Testis (tissue), 3 donors: ENCODE measurements around the gene MSANTD7. TPM values are rescaled to one million over a fixed set of nuclear protein-coding genes. Genes with fewer than 3 reads are reported as not detected.

ENCODE experiments used
- DNase-seq: peaks from one replicate; pipeline ENCODE4 v3.0.0-alpha.2; 2019
- H3K27ac ChIP-seq, 2 donors: fragments of 200-600 bp; sonication (generic); one replicate each; pipeline ENCODE4 v1.5.1; 2019
- H3K27me3 ChIP-seq: fragments of 200-600 bp; sonication (generic); one replicate; pipeline ENCODE4 v1.5.1; 2019
- H3K36me3 ChIP-seq: fragments of 200-600 bp; sonication (generic); one replicate; pipeline ENCODE4 v1.5.1; 2017; ENCODE audit warnings: low read depth; ENCODE audit errors: missing control alignments
- H3K4me1 ChIP-seq: fragments of 200-600 bp; sonication (generic); one replicate; pipeline ENCODE4 v1.5.1; 2019
- H3K4me3 ChIP-seq, 2 donors: fragments of 200-600 bp; sonication (generic); one replicate each; pipeline ENCODE4 v1.5.1; 2017 to 2019
- H3K9me3 ChIP-seq: fragments of 200-600 bp; sonication (generic); one replicate; pipeline ENCODE4 v1.5.1; 2017
- POLR2A ChIP-seq: fragments of 450-650 bp; IDR thresholded peaks from one replicate; pipeline ENCODE4 v1.6.1; 2017; ENCODE audit warnings: antibody characterized with exemption, mild to moderate bottlenecking, moderate library complexity
- WGBS, 2 donors: methylation state at CpG; one replicate each; pipeline ENCODE4 v1.1.5; 2018; 5-methylcytosine and 5-hydroxymethylcytosine counted together
- intact Hi-C: fragments of 100-400 bp; cut with DNase I; formaldehyde crosslinking; loops from one replicate; pipeline ENCODE4 v1.15.1; 2023; ENCODE audit warnings: low total_unique reads
- polyA plus RNA-seq: library from polyadenylated mRNA; stranded (reverse); fragments of 350-450 nt; fragmentation: Illumina TruSeq; extraction: RNeasy Lipid Tissue Mini Kit (QIAGEN cat#74804); gene quantifications from one replicate; pipeline ENCODE4 v1.2.3, GENCODE V29; 2014; ENCODE audit warnings: low read depth, low replicate concordance; ENCODE audit not compliant: insufficient read depth
- total RNA-seq, 2 donors: library from RNA; depleted of rRNA; stranded (reverse); fragments of >200 nt; gene quantifications; one replicate each; pipeline ENCODE4 v1.2.3, GENCODE V29; 2016
- TF ChIP-seq, protein P1 (sequence below), 3 experiments: fragments of 450-650 bp in 2 of 3; fragments of 200-600 bp in 1 of 3; sonication (generic) in 1 of 3; IDR thresholded peaks; one replicate each; pipeline ENCODE4 v1.5.1; 2016 to 2019; ENCODE audit warnings: antibody characterized with exemption in 3 of 3, mild to moderate bottlenecking in 2 of 3, moderate library complexity in 1 of 3

The MSANTD7 gene
- total and polyA plus RNA-seq, 3 donors from 2014 or later: 14.3 to 16.0 (median 15.3) TPM

- 44 to 72% methylated on average over 1 of the region's 1 CpG for WGBS, 2 donors
- no peaks in the 10 kb centered on the region for H3K27me3 ChIP-seq
- DNase-seq: no peak
- no peak for TF ChIP-seq POLR2A
- TF ChIP-seq, protein P1, sequence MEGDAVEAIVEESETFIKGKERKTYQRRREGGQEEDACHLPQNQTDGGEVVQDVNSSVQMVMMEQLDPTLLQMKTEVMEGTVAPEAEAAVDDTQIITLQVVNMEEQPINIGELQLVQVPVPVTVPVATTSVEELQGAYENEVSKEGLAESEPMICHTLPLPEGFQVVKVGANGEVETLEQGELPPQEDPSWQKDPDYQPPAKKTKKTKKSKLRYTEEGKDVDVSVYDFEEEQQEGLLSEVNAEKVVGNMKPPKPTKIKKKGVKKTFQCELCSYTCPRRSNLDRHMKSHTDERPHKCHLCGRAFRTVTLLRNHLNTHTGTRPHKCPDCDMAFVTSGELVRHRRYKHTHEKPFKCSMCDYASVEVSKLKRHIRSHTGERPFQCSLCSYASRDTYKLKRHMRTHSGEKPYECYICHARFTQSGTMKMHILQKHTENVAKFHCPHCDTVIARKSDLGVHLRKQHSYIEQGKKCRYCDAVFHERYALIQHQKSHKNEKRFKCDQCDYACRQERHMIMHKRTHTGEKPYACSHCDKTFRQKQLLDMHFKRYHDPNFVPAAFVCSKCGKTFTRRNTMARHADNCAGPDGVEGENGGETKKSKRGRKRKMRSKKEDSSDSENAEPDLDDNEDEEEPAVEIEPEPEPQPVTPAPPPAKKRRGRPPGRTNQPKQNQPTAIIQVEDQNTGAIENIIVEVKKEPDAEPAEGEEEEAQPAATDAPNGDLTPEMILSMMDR (IDR thresholded peaks at IDR 0.05): no peak
- no peaks in the 10 kb centered on the region for H3K36me3 ChIP-seq
- H3K27ac ChIP-seq: no peak overlapping the region
- intact Hi-C loops: no loop called here
- H3K4me1 ChIP-seq: no peaks in the 10 kb centered on the region
- H3K4me3 ChIP-seq: no peak overlapping the region
- H3K9me3 ChIP-seq: no peaks in the 10 kb centered on the region
Observed at GRCh38 chr10:14803827-14804226, 34.3 kb upstream of the MSANTD7 start.

- Histone ChIP-seq H3K4me1 (no peaks in the 10 kb centered on the region), H3K27me3 (no peaks in the 10 kb centered on the region), H3K27ac (no peak overlapping the region), H3K9me3 (no peaks in the 10 kb centered on the region), H3K4me3 (no peak overlapping the region), H3K36me3 (no peaks in the 10 kb centered on the region)
- 83 to 84% methylated on average over 3 of the region's 3 CpGs for WGBS, 2 donors
- TF ChIP-seq, protein P1 (IDR thresholded peaks at IDR 0.05): no peak
- no peak for TF ChIP-seq POLR2A
- intact Hi-C loops: no loop called here
- no peak for DNase-seq
Observed at GRCh38 chr10:14806318-14806717, 31.8 kb upstream of the MSANTD7 start.

- intact Hi-C loops: no loop called here
- Histone ChIP-seq H3K36me3 (no peaks in the 10 kb centered on the region), H3K27me3 (no peaks in the 10 kb centered on the region), H3K4me3 (no peak overlapping the region), H3K27ac (no peak overlapping the region), H3K9me3 (no peaks in the 10 kb centered on the region), H3K4me1 (no peaks in the 10 kb centered on the region)
- TF ChIP-seq POLR2A: no peak
- TF ChIP-seq, protein P1 (IDR thresholded peaks at IDR 0.05): no peak
- no peak for DNase-seq
- WGBS, 2 donors: 62 to 69% methylated on average over 9 of the region's 9 CpGs
Observed at GRCh38 chr10:14810969-14811953, 26.8 kb upstream of the MSANTD7 start.

- Histone ChIP-seq H3K4me1 (no peaks in the 10 kb centered on the region), H3K27me3 (no peaks in the 10 kb centered on the region), H3K9me3 (no peaks in the 10 kb centered on the region), H3K27ac (no peak overlapping the region), H3K4me3 (no peak overlapping the region), H3K36me3 (no peaks in the 10 kb centered on the region)
- DNase-seq: peak; percentile 23
- TF ChIP-seq, protein P1 (IDR thresholded peaks at IDR 0.05): no peak
- no peak for TF ChIP-seq POLR2A
- WGBS, 2 donors: 80 to 87% methylated on average over 3 of the region's 3 CpGs
- intact Hi-C loops: no loop called here
Observed at GRCh38 chr10:14812271-14812670, 25.8 kb upstream of the MSANTD7 start.
